ENCODE data around the gene EYA3. TPM values are rescaled to one million over a fixed set of nuclear protein-coding genes. Genes with fewer than 3 reads are reported as not detected.

Gene EYA3
- total RNA-seq, 3 donors from 2014 or later (not counting 1 experiment from before 2014, with no cell fraction given): 17.7 to 25.2 (median 19.1) TPM

GRCh38 chr1:28109639-28110038, 21.2 kb upstream of the EYA3 start:
- Histone ChIP-seq H3K36me3 (ENCODE audit: control insufficient read depth, insufficient read depth, low read length) (no peaks in the 10 kb centered on the region), H3K4me1 (ENCODE audit: control insufficient read depth, insufficient read depth, low read length) (peaks cover 14% of the 10 kb centered on the region), H3K27ac (ENCODE audit: low read length) (no peak overlapping the region), H3K9me3 (ENCODE audit: control insufficient read depth, insufficient read depth, low read length) (no peaks in the 10 kb centered on the region), H3K4me3 (ENCODE audit: low read length) (no peak overlapping the region), H3K27me3 (ENCODE audit: control insufficient read depth, insufficient read depth, low read length) (no peaks in the 10 kb centered on the region)
- Mint-ChIP-seq H3K36me3 (no peaks in the 10 kb centered on the region), H3K27me3 (ENCODE audit: low read depth in 2 of 2) (no peaks in the 10 kb centered on the region), H3K9me3 (no peaks in the 10 kb centered on the region), H3K4me1 (peaks cover 9 to 10% of the 10 kb centered on the region in 2 donors), H3K27ac (no peak overlapping the region), H3K4me3 (no peak overlapping the region)
- intact Hi-C loops (cut with micrococcal nuclease): no loop called here
- WGBS (ENCODE audit: insufficient coverage): 90% methylated on average over 3 of the region's 3 CpGs
- ATAC-seq (no peak), DNase-seq (no peak)
- TF ChIP-seq CTCF (IDR thresholded peaks at IDR 0.05): no peak

DNA sequence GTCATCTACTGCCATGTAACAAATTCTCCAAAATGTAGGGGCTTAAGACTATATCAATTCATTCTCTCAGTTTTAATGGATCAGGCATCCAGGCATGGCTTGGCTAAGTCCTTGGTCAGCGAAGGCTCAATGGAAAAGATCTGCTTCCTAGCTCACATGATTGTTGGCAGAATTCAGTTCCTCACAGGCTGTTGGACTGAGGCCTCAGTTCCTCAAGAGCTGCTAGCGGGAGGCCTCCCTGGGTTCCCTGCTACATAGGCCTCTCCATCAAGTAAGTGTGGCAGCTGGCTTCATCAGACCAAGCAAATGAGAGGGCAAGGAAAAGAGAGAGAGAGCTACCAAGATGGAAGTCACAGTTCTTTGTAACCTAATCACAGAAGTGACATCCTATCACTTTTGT, 19.6 kb upstream of the EYA3 start:
- ATAC-seq (no peak), DNase-seq (no peak)
- Mint-ChIP-seq H3K27ac (no peak overlapping the region), H3K9me3 (no peaks in the 10 kb centered on the region), H3K36me3 (no peaks in the 10 kb centered on the region), H3K27me3 (ENCODE audit: low read depth in 2 of 2) (no peaks in the 10 kb centered on the region), H3K4me1 (peaks cover 9 to 10% of the 10 kb centered on the region in 2 donors), H3K4me3 (no peak overlapping the region)
- Histone ChIP-seq H3K4me3 (ENCODE audit: low read length) (no peak overlapping the region), H3K36me3 (ENCODE audit: control insufficient read depth, insufficient read depth, low read length) (no peaks in the 10 kb centered on the region), H3K4me1 (ENCODE audit: control insufficient read depth, insufficient read depth, low read length) (peaks cover 8% of the 10 kb centered on the region), H3K27ac (ENCODE audit: low read length) (no peak overlapping the region), H3K9me3 (ENCODE audit: control insufficient read depth, insufficient read depth, low read length) (no peaks in the 10 kb centered on the region), H3K27me3 (ENCODE audit: control insufficient read depth, insufficient read depth, low read length) (no peaks in the 10 kb centered on the region)
- TF ChIP-seq CTCF (IDR thresholded peaks at IDR 0.05): no peak
- intact Hi-C loops (cut with micrococcal nuclease): no loop called here
- WGBS (ENCODE audit: insufficient coverage): 100% methylated on average over 2 of the region's 2 CpGs

DNA sequence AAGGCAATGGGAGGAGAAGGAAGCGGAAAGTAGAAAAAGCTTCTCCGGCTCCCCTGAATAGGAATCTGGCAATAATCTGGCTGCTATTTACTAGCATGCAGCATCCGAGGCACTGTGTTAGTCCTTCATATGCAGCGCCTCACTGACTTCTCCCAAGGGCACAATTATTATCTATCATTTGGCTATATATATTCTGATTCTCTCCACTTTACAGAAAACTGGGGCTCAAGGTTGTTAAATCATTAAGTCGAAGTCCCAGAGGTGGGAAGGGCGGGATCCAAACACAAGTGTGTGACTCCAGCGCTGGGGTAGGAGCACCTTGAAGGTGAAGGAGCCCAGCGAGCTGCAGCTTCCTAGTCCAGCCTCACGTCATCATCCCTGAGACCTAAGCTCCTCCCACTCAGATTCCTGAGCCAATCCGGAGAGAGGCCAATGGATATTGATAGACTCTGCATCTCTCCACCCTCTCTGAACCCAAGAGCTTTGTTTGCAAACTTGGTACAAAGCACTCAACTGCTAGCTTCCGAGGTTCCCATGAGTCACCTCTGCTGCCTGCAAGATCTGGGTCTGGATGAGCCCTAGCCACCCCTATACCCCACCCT, 16.6 kb upstream of the EYA3 start:
- intact Hi-C loops (cut with micrococcal nuclease): no loop called here
- Histone ChIP-seq H3K36me3 (ENCODE audit: control insufficient read depth, insufficient read depth, low read length) (no peaks in the 10 kb centered on the region), H3K4me3 (ENCODE audit: low read length) (no peak overlapping the region), H3K4me1 (ENCODE audit: control insufficient read depth, insufficient read depth, low read length) (no peaks in the 10 kb centered on the region), H3K9me3 (ENCODE audit: control insufficient read depth, insufficient read depth, low read length) (no peaks in the 10 kb centered on the region), H3K27ac (ENCODE audit: low read length) (no peak overlapping the region), H3K27me3 (ENCODE audit: control insufficient read depth, insufficient read depth, low read length) (no peaks in the 10 kb centered on the region)
- Mint-ChIP-seq H3K4me1 (no peaks in the 10 kb centered on the region), H3K27me3 (ENCODE audit: low read depth in 2 of 2) (no peaks in the 10 kb centered on the region), H3K27ac (no peak overlapping the region), H3K9me3 (no peaks in the 10 kb centered on the region), H3K36me3 (no peaks in the 10 kb centered on the region), H3K4me3 (no peak overlapping the region)
- TF ChIP-seq CTCF (IDR thresholded peaks at IDR 0.05): no peak
- no peak for ATAC-seq
- DNase-seq: no peak
- WGBS (ENCODE audit: insufficient coverage): 93% methylated on average over 11 of the region's 11 CpGs

DNA sequence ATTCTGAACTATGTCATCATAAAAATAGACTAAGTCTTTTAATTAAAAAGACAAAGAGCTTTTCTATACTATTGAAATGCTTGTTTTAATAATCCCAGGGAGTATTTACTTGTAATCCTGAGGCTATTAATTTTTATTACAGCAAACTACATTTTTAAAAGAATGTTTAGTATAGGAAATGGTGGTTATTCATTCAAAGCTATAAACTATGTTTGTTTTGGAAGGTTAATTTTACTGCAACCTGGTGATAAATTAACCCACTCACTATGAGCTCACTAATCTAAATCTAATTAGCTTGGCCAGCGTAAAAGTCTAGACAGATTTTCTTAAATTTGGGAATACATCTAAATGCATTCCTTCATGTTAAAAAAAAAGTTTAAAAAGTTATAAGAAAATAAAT, 13.8 kb upstream of the EYA3 start:
- ATAC-seq (no peak), DNase-seq (no peak)
- Mint-ChIP-seq H3K27me3 (ENCODE audit: low read depth in 2 of 2) (no peaks in the 10 kb centered on the region), H3K27ac (no peak overlapping the region), H3K36me3 (no peaks in the 10 kb centered on the region), H3K4me1 (no peaks in the 10 kb centered on the region), H3K4me3 (no peak overlapping the region), H3K9me3 (no peaks in the 10 kb centered on the region)
- Histone ChIP-seq H3K27me3 (ENCODE audit: control insufficient read depth, insufficient read depth, low read length) (no peaks in the 10 kb centered on the region), H3K36me3 (ENCODE audit: control insufficient read depth, insufficient read depth, low read length) (no peaks in the 10 kb centered on the region), H3K4me3 (ENCODE audit: low read length) (no peak overlapping the region), H3K9me3 (ENCODE audit: control insufficient read depth, insufficient read depth, low read length) (no peaks in the 10 kb centered on the region), H3K4me1 (ENCODE audit: control insufficient read depth, insufficient read depth, low read length) (no peaks in the 10 kb centered on the region), H3K27ac (ENCODE audit: low read length) (no peak overlapping the region)
- intact Hi-C loops (cut with micrococcal nuclease): no loop called here
- no CpG with 5 or more reads among the region's 1 CpG for WGBS (ENCODE audit: insufficient coverage)
- TF ChIP-seq CTCF (IDR thresholded peaks at IDR 0.05): no peak

All from natural killer cell (primary cell).